H9 (cell line): ENCODE results near the gene LRRC45. TPM values are rescaled to one million over a fixed set of nuclear protein-coding genes. Genes with fewer than 3 reads are reported as not detected.

Source experiments
- DNase-seq: peaks from one replicate; pipeline ENCODE4 v3.0.0-alpha.2; 2017
- H2AFZ ChIP-seq: one replicate; pipeline ENCODE4 v1.6.1; 2013; ENCODE audit warnings: mild to moderate bottlenecking, low read length, control low read depth, moderate library complexity
- H2AK5ac ChIP-seq: 2 replicates; pipeline ENCODE4 v1.6.1; 2013; ENCODE audit warnings: low read length, control low read depth, mixed read lengths; ENCODE audit not compliant: insufficient read length
- H2BK120ac ChIP-seq: one replicate; pipeline ENCODE4 v1.6.1; 2013; ENCODE audit warnings: low read depth, mild to moderate bottlenecking, low read length, control low read depth, inconsistent platforms; ENCODE audit not compliant: poor library complexity, severe bottlenecking
- H2BK12ac ChIP-seq: 2 replicates; pipeline ENCODE4 v1.6.1; 2013; ENCODE audit warnings: low read length, control low read depth, mixed read lengths, low read depth; ENCODE audit not compliant: insufficient read length
- H2BK15ac ChIP-seq: 2 replicates; pipeline ENCODE4 v1.6.1; 2013; ENCODE audit warnings: low read depth, low read length, control low read depth
- H2BK20ac ChIP-seq: one replicate; pipeline ENCODE4 v1.6.1; 2013; ENCODE audit warnings: low read depth, mild to moderate bottlenecking, low read length, control low read depth, inconsistent platforms; ENCODE audit not compliant: poor library complexity, severe bottlenecking
- H2BK5ac ChIP-seq: 2 replicates; pipeline ENCODE4 v1.6.1; 2013; ENCODE audit warnings: low read length, control low read depth, mixed read lengths; ENCODE audit not compliant: insufficient read length
- H3K14ac ChIP-seq: 2 replicates; pipeline ENCODE4 v1.6.1; 2013; ENCODE audit warnings: low read length, control low read depth; ENCODE audit not compliant: insufficient read depth
- H3K18ac ChIP-seq: 2 replicates; pipeline ENCODE4 v1.6.1; 2013; ENCODE audit warnings: low read depth, mild to moderate bottlenecking, mixed read lengths, low read length, control low read depth; ENCODE audit not compliant: insufficient read length
- H3K23ac ChIP-seq: 2 replicates; pipeline ENCODE4 v1.6.1; 2013; ENCODE audit warnings: low read length, control low read depth, mixed read lengths, low read depth; ENCODE audit not compliant: insufficient read length
- H3K23me2 ChIP-seq: 2 replicates; pipeline ENCODE4 v1.6.1; 2013; ENCODE audit warnings: low read depth, mild to moderate bottlenecking, mixed read lengths, low read length, control low read depth; ENCODE audit not compliant: insufficient read length, poor library complexity, severe bottlenecking
- H3K27ac ChIP-seq: 2 replicates; pipeline ENCODE4 v1.5.1; 2013; ENCODE audit warnings: low read length, control low read depth, mixed read lengths, low read depth; ENCODE audit not compliant: insufficient read length
- H3K27me3 ChIP-seq: 2 replicates; pipeline ENCODE4 v1.6.1; 2013; ENCODE audit warnings: low read length, control low read depth, inconsistent platforms; ENCODE audit not compliant: insufficient read depth
- H3K4ac ChIP-seq: 2 replicates; pipeline ENCODE4 v1.6.1; 2013; ENCODE audit warnings: low read depth, mild to moderate bottlenecking, control low read depth, inconsistent platforms, low read length, moderate library complexity
- H3K4me1 ChIP-seq: 2 replicates; pipeline ENCODE4 v1.6.1; 2013; ENCODE audit warnings: low read length, control low read depth, inconsistent platforms; ENCODE audit not compliant: insufficient read depth
- H3K4me2 ChIP-seq: 2 replicates; pipeline ENCODE4 v1.6.1; 2013; ENCODE audit warnings: low read length, control low read depth, mixed read lengths; ENCODE audit not compliant: insufficient read length, insufficient read depth
- H3K56ac ChIP-seq: 2 replicates; pipeline ENCODE4 v1.6.1; 2013; ENCODE audit warnings: low read depth, mild to moderate bottlenecking, mixed read lengths, low read length, control low read depth; ENCODE audit not compliant: insufficient read length
- H3K79me1 ChIP-seq: 2 replicates; pipeline ENCODE4 v1.6.1; 2013; ENCODE audit warnings: low read depth, mild to moderate bottlenecking, moderate library complexity, low read length, control low read depth, inconsistent platforms; ENCODE audit not compliant: insufficient read depth, poor library complexity, severe bottlenecking
- H3K79me2 ChIP-seq: 2 replicates; pipeline ENCODE4 v1.6.1; 2013; ENCODE audit warnings: low read length, control low read depth, inconsistent platforms; ENCODE audit not compliant: insufficient read depth
- H3K9ac ChIP-seq: 2 replicates; pipeline ENCODE4 v1.6.1; 2013; ENCODE audit warnings: low read length, control low read depth, mixed read lengths; ENCODE audit not compliant: insufficient read length; ENCODE audit errors: extremely low read depth
- H3K9me3 ChIP-seq: one replicate; pipeline ENCODE4 v1.6.1; 2013; ENCODE audit warnings: low read depth, low read length, inconsistent platforms; ENCODE audit not compliant: control insufficient read depth
- H3T11ph ChIP-seq: one replicate; pipeline ENCODE4 v1.6.1; 2013; ENCODE audit warnings: mild to moderate bottlenecking, low read length, control low read depth, inconsistent platforms
- H4K20me1 ChIP-seq: one replicate; pipeline ENCODE4 v1.6.1; 2013; ENCODE audit not compliant: control insufficient read depth, insufficient read length, insufficient read depth
- H4K5ac ChIP-seq: 2 replicates; pipeline ENCODE4 v1.6.1; 2013; ENCODE audit warnings: low read depth, mild to moderate bottlenecking, mixed read lengths, low read length, control low read depth; ENCODE audit not compliant: insufficient read length
- H4K8ac ChIP-seq: replicated peaks from 2 replicates; pipeline ENCODE4 v1.6.1; 2013; ENCODE audit warnings: low read length, control low read depth, mixed read lengths, low read depth; ENCODE audit not compliant: insufficient read length
- H4K91ac ChIP-seq: 2 replicates; pipeline ENCODE4 v1.6.1; 2013; ENCODE audit warnings: low read depth, mild to moderate bottlenecking, moderate library complexity, mixed read lengths, low read length, control low read depth; ENCODE audit not compliant: insufficient read length
- H3K27ac Mint-ChIP-seq, 3 experiments: 2 replicates in 2 of 3; 3 replicates in 1 of 3; pipeline ENCODE4 v1.8.0; 2020 to 2021; ENCODE audit warnings: mixed read lengths in 3 of 3, mild to moderate bottlenecking in 1 of 3, moderate library complexity in 1 of 3
- H3K27me3 Mint-ChIP-seq: 2 replicates; pipeline ENCODE4 v1.8.0; 2021; ENCODE audit warnings: low read depth, mild to moderate bottlenecking, moderate library complexity, mixed read lengths
- H3K36me3 Mint-ChIP-seq, 3 experiments: 2 replicates in 2 of 3; 3 replicates in 1 of 3; pipeline ENCODE4 v1.8.0; 2020 to 2021; ENCODE audit warnings: low read depth in 3 of 3, mixed read lengths in 3 of 3; ENCODE audit not compliant: insufficient read depth in 1 of 3
- H3K4me1 Mint-ChIP-seq, 2 experiments: 2 replicates each; pipeline ENCODE4 v1.8.0; 2020; ENCODE audit warnings: mixed read lengths in 2 of 2
- H3K4me3 Mint-ChIP-seq, 2 experiments: 2 replicates in 1 of 2; 3 replicates in 1 of 2; pipeline ENCODE4 v1.8.0; 2020 to 2021; ENCODE audit warnings: mild to moderate bottlenecking in 2 of 2, mixed read lengths in 2 of 2, moderate library complexity in 1 of 2
- H3K9me3 Mint-ChIP-seq, 2 experiments: 2 replicates in 1 of 2; 3 replicates in 1 of 2; pipeline ENCODE4 v1.8.0; 2020; ENCODE audit warnings: mild to moderate bottlenecking in 2 of 2, mixed read lengths in 2 of 2, moderate library complexity in 1 of 2
- CTCF ChIP-seq: fragments of 200-600 bp; sonication (generic); conservative IDR thresholded peaks from 3 replicates; pipeline ENCODE4 v1.8.0; 2021; ENCODE audit warnings: antibody characterized with exemption, mild to moderate bottlenecking
- WGBS: extraction: QIAGEN DNeasy Blood & Tissue Kit; methylation state at CpG from one replicate; pipeline ENCODE4 v1.1.7; 2013; ENCODE audit warnings: missing lambda C conversion rate, low lambda C conversion rate, mixed read lengths; ENCODE audit not compliant: insufficient read length; ENCODE audit errors: extremely low coverage; 5-methylcytosine and 5-hydroxymethylcytosine counted together
- total RNA-seq: library from RNA; stranded (reverse); gene quantifications from 2 replicates; pipeline ENCODE4 v1.2.1, GENCODE V29; 2021

LRRC45 gene
- total RNA-seq, 1 experiment from 2014 or later: 28.7 TPM

DNA sequence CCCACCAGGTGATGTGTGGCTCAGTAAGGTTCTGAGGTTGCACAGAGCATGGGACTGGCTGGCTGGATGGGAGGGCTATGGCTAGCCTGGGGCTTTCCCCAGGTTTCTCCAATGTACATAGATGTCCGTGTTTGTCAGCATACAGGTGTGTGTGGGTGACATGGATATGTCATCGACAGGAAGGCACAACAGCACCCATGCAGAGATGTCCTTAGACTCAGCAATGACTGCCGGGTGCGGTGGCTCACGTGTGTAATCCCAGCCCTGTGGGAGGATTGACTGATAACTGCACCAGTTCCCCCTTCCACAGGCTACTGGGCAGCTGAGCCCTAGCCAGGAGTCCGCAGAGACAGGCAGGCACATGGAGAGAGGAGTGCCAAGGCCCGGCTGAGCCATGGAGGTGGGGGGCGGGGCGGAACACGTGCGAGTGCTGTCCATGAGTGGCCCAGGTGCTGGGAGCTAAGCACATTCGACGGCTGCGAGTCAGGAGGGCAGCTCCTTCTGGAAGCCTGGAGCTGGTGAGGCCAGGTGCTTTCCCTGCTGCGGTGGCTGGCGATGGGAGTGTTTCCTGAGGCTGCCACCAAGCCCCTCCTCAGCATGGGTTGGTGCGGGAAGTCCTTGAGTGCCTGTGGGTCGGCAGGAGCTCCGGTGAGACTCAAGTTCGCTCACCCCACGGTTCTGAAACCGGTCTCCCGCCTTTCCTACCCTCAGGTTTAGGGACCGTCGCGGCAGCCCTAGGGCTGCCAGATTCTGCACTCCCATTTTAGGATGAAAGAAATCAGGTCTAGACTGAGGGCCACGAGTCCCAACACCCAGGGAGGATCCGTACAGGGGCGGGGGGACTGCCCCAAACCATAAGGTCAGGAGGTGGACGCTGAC is 46.5 kb upstream of the LRRC45 start:
- Histone ChIP-seq H3K4me1 (no peaks in the 10 kb centered on the region), H3K9me3 (no peaks in the 10 kb centered on the region), H2BK20ac (no peak overlapping the region), H4K20me1 (no peaks in the 10 kb centered on the region), H3K4ac (no peak overlapping the region), H3K23ac (no peak overlapping the region), H4K5ac (no peak overlapping the region), H2AFZ (no peak overlapping the region), H3K27me3 (peaks cover 3% of the 10 kb centered on the region), H3K23me2 (peaks cover 12% of the 10 kb centered on the region), H3T11ph (no peak overlapping the region), H4K8ac (no peak overlapping the region), H2BK12ac (no peak overlapping the region), H3K79me1 (no peaks in the 10 kb centered on the region), H3K18ac (no peak overlapping the region), H2BK120ac (no peak overlapping the region), H3K27ac (no peak overlapping the region), H2BK5ac (no peak overlapping the region), H3K56ac (no peak overlapping the region), H2BK15ac (no peak overlapping the region), H3K4me2 (peak overlapping the region; percentile 65), H3K9ac (peak overlapping the region; percentile 20), H3K79me2 (no peaks in the 10 kb centered on the region), H4K91ac (no peak overlapping the region), H2AK5ac (no peak overlapping the region), H3K14ac (peak overlapping the region; percentile 56)
- H3K36me3 Mint-ChIP-seq: peaks cover 2 to 15% (median 14%) of the 10 kb centered on the region in 3 experiments
- peak overlapping the region; percentile 79 to 92 for H3K4me3 Mint-ChIP-seq
- DNase-seq: peak; percentile 81
- H3K27ac Mint-ChIP-seq: peak overlapping the region in 1 of 3 experiments; percentile 81; a peak in 3 of 7 replicates
- TF ChIP-seq CTCF: no peak
- no CpG with 5 or more reads among the region's 30 CpGs for WGBS
- H3K27me3 Mint-ChIP-seq: peaks cover 52% of the 10 kb centered on the region
- peaks cover 23 to 24% of the 10 kb centered on the region in 2 experiments for H3K9me3 Mint-ChIP-seq
- peaks cover 9 to 16% of the 10 kb centered on the region in 2 experiments; a peak in 3 of 4 replicates for H3K4me1 Mint-ChIP-seq
